GM18909 (cell line): Measurements from ENCODE around the gene CCDC88B.
"Not testable (repeated sequence)": the region's sequence is repeated elsewhere in the genome, so short reads cannot be mapped to it uniquely, and the experiment has no call there.

ENCODE experiments used
- ATAC-seq: cut with Tn5 transposase; IDR thresholded peaks from one replicate; pipeline ENCODE4 v1.9.1; 2021; ENCODE audit warnings: mild to moderate bottlenecking; ENCODE audit not compliant: unreplicated experiment, poor library complexity

Gene CCDC88B

DNA sequence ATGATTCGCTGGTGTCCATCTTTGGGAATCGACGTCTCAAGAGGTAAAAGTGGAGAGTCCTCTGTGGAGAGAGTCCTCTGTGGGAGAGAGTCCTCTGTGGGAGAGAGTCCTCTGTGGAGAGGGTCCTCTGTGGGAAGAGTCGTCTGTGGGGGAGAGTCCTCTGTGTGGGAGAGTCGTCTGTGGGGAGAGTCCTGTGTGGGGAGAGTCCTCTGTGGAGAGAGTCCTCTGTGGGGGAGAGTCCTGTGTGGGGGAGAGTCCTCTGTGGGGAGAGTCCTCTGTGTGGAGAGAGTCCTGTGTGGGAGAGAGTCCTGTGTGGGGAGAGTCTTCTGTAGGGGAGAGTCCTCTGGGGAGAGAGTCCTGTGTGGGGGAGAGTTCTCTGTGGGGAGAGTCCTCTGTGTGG is 19.0 kb upstream of the CCDC88B start:
- no peak for ATAC-seq

DNA sequence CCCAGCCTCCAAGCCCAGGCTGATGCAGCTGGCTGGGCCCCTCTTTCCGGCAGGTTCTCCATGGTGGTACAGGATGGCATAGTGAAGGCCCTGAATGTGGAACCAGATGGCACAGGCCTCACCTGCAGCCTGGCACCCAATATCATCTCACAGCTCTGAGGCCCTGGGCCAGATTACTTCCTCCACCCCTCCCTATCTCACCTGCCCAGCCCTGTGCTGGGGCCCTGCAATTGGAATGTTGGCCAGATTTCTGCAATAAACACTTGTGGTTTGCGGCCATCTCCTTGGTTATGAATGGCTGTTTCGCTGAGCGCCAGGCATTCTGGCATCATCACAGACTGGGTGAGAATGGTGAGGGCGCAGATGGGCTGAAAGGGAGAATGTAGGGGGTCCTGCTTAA is 18.5 kb upstream of the CCDC88B start:
- ATAC-seq: no peak

DNA sequence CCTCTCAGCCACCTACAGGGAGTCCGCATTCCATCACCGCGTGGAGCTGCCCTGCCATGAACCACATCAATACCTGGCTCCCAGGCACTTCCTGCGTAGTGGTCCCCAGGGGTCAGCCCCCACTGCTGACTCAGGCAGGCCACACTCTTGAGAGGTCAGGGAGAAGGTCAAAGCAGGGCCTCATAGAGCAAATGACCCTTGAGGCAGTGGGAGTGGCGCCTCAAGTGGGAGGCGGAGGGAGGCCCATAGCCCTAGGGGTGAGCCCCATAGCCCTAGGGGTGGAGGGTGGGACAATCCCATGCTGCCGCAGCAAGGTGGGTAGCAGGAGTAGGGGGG is 17.1 kb upstream of the CCDC88B start:
- no peak for ATAC-seq

DNA sequence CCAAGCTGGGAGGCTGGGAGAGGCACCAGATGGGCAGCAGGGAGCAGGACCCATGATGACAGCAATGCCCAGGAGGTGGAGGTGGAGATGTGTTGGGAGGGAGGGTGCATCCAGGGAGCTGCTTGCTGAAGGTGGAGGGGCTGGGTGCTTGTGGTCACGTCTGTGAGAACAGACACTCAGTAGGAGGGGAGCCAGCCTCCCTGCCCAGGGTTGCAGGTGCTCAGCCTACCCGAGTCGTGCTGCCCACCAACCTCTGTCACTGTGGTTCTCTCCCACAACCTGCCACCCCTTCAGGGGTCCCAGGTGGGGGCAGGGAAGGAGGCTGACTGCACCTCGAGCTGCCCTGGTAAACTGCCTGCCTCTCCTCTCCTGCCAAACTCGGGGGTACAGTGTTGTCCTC is 16.6 kb upstream of the CCDC88B start:
- no peak for ATAC-seq

DNA sequence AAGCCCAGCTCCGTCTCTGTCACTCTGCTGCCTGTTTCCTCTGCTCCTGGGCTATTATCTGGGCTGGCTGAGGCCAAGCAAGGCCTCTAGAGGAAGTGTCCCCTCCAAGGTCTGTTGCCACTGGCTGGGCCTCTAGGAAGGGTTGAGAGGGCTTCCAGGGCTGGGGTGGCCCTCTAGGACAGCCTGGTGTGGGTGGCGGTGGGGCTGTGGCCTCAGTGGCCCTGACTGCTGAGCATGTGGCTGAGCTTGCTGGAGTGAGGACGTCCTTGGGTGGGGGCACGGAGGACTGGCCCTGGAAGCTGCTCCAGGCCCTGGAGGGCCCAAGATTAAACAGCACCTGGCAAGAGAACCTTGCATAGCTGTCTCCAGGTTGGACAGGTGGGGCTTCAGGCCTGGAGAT is 16.0 kb upstream of the CCDC88B start:
- not testable (repeated sequence) for ATAC-seq

DNA sequence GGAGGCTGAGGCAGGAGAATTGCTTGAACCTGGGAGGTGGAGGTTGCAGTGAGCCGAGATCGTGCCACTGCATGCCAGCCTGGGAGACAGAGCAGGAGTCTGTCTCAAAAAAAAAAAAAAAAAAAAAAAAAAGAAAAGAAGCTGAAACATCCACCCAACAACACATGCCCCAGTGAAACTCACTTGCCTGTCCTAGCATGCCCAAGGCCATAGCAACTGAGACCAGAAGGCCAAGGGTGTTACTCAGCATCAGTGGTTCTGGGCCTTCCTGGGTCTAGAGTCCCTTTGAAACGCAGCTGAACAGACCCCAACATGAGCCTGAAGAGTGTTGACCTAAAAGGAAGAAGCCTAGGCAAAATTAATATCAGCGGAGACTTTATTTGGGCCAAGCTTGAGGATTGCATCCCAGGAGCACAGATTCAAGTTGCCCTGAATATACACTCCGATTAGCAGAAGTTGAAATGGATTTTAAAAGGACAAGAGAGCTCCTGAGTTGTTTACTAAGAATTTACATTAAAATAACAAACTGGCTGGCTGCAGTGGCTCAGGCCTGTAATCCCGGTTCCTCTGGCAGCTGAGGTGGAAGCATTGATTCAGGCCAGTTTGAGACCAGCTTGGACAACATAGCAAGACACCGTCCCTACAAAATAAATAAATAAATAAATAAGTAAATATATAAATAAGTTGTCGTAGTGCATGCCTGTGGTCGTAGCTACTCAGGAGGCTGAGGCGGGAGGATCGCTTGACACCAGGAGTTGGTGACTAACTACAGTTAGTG is 15.1 kb upstream of the CCDC88B start:
- ATAC-seq: no peak

DNA sequence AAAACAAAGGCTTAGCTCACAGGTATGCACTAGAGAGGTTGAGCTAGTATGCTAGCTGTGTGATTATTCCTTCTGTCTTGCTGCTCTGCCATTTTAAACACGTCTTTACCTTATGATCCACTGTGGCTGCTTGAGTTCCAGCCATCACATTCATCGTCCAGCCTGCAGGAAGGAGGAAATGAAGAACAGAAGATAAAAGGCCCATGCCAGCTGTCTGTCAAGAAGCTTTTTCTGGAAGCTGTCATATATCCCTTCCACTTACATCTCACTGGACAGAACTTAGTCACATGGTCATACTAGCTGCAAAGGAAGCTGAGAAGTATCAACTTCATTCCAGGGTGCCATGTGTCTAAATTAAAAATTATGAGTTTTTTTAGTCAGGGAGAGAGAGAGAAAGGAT is 12.6 kb upstream of the CCDC88B start:
- ATAC-seq: no peak

DNA sequence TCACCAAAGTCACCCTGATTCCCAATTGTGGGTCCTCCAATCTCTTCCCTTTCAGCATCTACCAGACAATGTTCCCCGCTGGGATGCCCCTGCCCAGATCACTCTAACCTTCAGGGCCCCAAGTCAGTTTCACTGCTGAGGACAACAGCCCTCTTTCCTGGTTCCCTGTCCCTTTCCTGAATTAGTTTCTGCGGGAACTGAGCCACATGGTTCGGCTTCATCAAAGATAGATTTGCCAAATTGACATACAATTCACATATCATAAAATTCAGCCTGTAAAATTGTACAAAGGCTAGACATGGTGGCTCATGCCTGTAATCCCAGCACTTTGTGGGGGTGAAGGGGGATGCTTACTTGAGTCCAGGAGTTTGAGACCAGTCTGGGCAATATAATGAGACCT is 12.0 kb upstream of the CCDC88B start:
- ATAC-seq: no peak

DNA sequence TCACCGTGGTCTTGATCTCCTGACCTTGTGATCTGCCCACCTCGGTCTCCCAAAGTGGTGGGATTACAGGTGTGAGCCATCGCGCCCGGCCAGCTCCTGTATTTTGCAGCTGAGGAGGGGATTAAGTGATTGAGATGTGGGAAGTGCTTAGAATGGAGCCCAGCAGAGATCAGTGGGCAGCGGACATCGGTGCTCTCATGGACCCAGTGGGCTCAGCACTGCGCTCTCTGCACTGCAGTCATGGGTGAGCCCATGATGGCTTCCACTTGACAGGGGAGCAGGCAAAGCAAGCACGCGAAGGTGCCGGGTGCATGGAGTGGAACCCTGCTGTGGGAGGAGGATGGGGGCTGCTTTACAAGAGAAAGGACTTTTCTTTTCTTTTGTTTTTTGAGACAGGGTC is 9.1 kb upstream of the CCDC88B start:
- no peak for ATAC-seq

DNA sequence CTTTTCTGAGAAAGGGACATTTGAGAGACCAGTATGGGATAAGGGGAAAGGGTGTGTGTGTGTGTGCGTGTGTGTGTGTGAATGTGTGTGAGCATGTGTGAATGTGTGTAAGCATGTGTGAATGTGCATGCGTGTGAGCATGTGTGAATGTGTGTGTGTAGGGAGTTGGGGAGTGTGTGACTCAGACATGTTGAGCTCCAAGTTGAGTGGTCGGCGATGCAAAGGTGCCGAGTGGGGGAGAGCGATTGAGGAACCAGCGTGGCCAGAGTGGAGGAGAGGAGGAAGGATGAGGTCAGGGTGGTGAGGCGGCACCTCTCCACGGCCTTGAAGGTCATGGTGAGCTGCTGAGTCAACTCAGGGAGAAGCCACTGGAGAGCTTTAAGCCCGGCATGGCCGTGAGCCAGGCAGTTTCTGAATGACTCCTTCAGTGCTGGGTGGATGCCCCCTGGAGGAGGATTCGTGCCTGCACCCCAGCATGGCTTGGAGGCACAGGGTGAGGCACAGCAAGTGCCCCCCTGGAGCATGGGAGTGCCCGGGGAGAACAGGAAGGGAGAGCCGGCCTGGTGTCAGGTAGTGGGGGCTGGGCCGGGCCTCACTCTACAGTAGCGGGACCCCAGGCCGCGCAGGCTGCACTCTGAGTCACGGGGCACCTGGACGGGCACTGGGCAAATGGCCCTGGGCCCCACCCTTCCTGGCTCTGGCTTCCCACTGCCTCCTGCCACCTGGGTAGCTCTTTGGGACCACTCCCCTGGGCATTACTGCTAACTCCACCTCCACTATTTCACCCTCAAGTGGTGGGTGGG is 8.2 kb upstream of the CCDC88B start:
- peak; percentile 48 for ATAC-seq

DNA sequence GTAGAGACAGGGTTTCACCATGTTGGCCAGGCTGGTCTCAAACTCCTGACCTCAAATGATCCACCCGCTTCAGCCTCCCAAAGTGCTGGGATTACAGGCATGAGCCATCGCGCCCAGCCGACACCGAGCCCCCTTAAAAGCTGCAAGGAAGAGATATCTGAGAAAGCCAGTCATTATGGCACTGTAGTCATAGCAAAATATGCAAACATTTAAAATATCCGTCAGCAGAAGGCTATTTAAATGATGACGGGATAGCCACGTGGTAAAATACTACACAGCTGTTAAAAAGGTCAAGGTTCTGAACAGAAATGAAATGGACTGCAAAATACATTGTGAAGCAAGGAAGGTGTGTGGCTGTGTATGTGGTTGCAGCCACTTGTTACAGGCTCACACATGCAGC is 6.4 kb upstream of the CCDC88B start:
- no peak for ATAC-seq

DNA sequence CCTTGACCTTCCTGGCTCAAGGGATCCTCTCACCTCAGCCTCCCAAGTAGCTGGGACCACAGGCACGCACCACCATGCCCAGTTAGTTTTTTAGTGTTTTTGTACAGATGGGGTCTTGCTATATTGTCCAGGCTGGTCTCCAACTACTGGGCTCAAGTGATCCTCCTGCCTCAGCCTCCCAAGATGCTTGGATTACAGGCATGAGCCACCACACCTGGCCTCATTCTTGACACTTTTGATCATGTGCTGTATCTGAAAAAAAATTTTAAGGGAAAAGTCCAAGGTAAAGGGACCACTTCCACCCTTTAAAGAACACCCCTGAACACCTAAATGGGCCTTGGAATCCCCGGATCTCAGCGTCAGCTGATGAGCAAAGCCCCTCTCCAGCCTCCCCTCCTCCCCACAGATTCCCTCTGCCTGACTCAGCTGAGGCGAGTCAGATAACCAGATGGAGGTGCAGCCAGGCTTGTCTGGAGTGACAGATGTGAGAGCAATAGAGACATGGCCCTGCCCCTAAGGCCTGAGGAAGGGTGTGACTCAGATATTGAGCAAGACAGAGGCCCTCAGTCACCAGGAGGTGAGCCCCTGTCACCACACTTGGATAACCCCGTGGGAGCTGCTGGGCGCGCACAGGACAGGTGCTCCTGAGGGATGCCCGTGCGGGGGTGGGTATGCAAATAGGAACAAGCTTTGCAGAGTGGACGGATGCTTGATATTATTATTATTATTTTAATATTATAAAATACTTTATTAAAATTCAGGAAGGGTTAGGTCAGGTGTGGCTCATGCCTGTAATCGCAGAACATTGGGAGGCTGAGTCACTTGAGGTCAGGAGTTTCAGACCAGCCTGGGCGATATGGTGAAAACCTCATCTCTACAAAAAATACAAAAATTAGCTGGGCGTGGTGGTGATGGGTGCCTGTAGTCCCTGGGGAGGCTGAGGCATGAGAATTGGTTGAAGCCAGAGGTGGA is 5.0 kb upstream of the CCDC88B start:
- peak; percentile 81 for ATAC-seq

DNA sequence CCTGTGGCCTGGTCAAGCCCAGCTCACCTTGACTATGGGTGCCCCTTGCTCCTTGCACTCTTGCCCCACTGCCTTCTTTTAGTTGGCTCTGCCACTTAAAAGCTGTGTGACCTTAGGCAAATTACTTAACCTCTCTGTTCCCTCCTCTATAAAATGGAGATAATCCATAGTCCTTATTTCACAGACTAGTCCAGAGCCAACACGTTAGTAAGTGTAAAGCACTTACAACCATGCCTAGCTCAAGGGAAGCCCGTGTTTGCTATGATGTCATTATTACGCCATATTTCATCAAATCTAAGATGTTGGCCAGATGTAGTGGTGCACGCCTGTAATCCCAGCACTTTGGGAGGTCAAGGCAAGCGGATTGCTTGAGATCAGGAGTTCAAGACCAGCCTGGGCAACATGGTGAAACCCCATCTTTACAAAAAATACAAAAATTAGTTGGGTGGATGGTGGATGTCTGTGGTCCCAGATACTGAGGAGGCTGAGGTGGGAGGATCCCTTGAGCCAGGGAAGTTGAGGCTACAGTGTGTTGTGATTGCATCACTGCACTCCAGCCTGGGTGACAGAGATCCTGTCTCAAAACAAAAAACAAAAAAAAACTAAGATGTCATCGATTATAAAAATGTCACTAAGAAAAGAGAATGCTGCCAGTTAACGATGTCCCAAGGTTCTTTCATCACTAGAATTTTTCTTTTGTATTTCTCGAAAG is 2.3 kb upstream of the CCDC88B start:
- no peak for ATAC-seq

DNA sequence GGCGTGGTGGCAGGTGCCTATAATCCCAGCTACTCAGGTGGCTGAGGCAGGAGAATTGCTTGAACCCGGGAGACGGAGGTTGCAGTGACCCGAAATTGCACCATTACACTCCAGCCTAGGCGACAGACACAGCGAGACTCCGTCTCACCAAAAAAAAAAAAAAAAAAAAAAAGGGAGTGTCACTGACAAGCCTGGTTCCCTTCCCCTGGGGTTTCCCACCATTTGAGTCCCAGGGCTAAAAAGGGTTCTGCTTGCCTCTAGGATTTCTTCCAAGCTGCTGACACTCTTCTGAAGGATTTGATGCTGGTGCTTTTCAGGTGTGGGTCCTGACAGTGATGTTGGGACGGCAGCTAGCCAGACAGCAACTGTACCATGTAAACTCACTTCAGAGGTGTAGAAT is 1.3 kb upstream of the CCDC88B start:
- no peak for ATAC-seq

DNA sequence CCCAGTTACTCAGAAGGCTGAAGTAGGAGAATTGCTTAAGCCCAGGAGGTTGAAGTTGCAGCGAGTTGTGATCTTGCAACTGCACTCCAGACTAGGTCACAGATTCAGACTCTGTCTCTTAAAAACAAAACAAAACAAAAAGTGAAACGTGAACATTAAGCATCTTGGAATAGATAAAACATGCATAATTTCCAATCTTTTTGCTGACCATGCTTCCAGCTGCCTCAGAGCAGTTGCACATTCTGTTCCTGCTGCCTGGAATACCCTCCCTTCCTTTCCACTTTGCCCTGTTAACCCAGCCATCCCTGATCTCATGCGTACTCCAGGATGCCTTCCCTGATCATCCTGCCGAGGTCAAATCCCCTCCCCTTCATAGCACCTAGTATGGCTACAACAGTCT is 718 bp upstream of the CCDC88B start:
- ATAC-seq: no peak

DNA sequence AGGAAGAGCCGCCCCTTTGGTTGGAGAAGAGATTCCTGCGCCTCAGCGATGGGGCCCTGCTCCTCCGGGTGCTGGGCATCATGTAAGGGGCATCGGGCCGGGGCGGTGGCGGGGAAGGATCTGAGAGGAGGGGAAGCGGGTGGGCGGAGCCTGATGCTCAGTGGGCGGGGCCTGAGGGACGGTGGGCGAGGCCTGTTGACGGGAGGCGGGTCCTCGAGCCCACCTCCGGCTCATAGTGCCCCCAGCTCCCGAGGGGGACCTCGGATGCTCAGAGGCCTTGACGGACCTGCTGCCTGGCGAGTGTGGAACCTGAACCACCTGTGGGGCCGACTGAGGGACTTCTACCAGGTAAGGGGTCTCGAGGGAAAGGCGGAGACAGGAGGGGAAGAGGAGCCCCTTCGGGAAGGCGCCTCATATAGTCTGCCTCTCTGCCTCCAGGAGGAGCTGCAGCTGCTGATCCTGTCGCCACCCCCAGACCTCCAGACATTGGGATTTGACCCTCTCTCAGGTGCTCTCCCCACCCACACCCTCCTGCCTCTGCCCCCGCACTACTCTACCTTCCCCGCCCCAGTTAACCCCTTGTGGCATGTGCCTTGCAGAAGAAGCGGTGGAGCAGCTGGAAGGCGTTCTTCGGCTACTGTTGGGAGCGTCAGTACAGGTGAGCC is 799 bp downstream of the CCDC88B start:
- no peak for ATAC-seq

DNA sequence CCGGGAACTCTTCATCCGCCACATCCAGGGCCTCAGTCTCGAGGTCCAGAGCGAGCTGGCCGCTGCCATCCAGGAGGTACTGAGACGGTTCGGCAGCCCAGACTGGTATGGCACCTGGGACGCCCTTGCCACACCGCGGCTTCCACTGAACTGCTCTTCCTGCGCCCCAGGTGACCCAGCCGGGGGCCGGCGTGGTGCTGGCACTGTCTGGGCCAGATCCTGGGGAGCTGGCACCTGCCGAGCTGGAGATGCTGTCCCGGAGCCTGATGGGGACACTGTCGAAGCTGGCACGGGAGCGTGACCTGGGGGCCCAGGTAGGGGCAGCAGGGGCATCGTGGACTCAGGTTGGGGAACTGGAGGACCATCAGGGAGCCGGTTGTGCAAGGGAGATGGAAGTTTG is 1.4 kb downstream of the CCDC88B start:
- no peak for ATAC-seq

DNA sequence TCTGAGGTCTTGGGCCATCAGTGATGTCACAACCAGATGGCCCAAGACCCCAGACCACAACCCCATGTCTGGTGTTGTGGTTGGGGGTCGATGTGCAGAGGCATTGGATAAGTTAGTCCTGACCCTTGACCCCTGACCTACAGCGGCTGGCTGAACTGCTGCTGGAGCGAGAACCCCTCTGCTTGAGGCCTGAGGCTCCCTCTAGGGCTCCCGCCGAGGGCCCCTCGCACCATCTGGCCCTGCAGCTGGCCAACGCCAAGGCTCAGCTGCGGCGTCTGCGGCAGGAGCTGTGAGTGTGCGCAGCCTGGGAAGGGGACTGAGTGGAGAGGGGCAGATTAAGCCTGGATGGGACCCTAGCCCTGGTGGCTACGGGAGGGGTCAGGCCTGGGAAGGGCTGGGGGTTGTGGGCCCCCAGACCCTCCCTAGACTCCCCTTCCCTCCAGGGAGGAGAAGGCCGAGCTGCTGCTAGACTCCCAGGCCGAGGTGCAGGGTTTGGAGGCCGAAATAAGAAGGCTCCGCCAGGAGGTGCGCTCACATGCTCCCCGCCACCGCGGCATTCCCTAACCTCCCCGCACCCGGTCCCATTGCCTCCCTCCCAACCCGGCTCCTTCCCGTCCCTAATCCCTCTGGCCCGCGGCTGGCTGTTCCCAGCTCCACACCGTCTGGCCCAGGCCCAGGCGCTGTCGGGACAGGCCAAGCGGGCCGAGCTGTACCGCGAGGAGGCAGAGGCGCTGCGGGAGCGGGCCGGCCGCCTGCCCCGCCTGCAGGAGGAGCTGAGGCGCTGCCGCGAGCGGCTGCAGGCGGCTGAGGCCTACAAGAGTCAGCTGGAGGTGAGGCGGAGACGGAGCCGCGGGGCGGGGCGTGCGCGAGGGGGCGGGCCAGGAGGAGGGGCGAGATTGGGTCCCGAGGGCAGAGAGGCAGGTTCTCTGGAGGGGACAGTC is 2.1 kb downstream of the CCDC88B start:
- ATAC-seq: no peak
